ENCODE measurements around the gene RTL1.

DNA sequence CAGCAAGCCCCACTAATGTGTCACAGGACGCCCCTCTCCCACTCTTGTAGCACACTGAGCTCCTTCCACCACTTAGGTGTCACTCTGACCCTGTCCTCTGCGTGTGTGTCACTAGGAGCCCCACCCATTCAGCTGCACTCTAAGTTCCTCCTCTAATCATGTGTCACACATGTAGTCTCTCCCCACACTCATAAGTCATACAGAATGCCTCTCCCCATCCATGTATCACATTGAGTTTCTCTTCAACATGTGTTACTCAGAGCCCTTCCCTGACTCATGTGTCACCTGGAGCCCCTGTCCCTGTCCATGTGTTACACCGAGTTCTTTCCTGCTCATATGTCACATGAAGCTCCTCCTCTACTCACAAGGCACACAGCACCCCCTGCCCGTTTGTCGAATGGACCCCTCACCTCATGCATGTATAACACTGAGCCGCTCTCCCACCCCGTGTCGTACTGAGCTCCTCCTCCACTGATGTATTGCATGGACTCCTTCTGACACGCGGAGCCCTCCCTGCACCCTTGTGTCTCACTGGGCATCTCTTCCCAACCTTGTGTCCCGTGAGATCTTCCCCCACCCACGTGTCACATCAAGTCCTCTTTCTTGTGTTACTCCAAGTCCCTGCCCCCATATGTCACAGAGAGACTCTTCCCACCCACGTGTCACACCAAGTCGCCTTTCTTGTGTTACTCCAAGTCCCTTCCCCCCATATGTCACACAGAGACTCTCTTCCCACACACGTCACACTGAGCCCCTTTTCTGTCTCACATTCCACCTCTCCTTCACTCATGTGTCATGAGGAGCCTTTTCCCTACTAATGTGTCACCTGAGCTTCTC, 31.0 kb downstream of the RTL1 start:
- TF ChIP-seq FOXM1 (IDR thresholded peaks at IDR 0.05; ENCODE audit: borderline replicate concordance, low read depth) (no peak), RAD21 (IDR thresholded peaks at IDR 0.05; ENCODE audit: low read depth) (no peak)

All from Ishikawa (cell line).